Muscle layer of colon (tissue), 2 donors: ENCODE measurements around the gene ADH1C.

ENCODE experiments used
- H3K27ac ChIP-seq: one replicate; pipeline ENCODE4 v1.7.0; 2013; ENCODE audit warnings: low read depth, mild to moderate bottlenecking, low read length, moderate library complexity
- H3K27me3 ChIP-seq, 2 donors: one replicate each; pipeline ENCODE4 v1.7.0; 2013; ENCODE audit warnings: low read length in 2 of 2, mild to moderate bottlenecking in 2 of 2; ENCODE audit not compliant: insufficient read depth in 2 of 2, control insufficient read depth in 1 of 2
- H3K36me3 ChIP-seq: one replicate; pipeline ENCODE4 v1.7.0; 2013; ENCODE audit warnings: mild to moderate bottlenecking, low read length; ENCODE audit not compliant: insufficient read depth
- H3K4me1 ChIP-seq: one replicate; pipeline ENCODE4 v1.7.0; 2013; ENCODE audit warnings: mild to moderate bottlenecking, low read length; ENCODE audit not compliant: insufficient read depth
- H3K4me3 ChIP-seq, 2 donors: one replicate each; pipeline ENCODE4 v1.7.0; 2013; ENCODE audit warnings: low read length in 2 of 2, low read depth in 1 of 2, mild to moderate bottlenecking in 1 of 2, moderate library complexity in 1 of 2
- H3K9ac ChIP-seq: one replicate; pipeline ENCODE4 v1.7.0; 2013; ENCODE audit warnings: low read length
- H3K9me3 ChIP-seq: one replicate; pipeline ENCODE4 v1.7.0; 2013; ENCODE audit warnings: mild to moderate bottlenecking, low read length
- donor health status: abdominal sarcoma.
- donor health status: Adenocarcinoma of cecum.

ADH1C gene

DNA sequence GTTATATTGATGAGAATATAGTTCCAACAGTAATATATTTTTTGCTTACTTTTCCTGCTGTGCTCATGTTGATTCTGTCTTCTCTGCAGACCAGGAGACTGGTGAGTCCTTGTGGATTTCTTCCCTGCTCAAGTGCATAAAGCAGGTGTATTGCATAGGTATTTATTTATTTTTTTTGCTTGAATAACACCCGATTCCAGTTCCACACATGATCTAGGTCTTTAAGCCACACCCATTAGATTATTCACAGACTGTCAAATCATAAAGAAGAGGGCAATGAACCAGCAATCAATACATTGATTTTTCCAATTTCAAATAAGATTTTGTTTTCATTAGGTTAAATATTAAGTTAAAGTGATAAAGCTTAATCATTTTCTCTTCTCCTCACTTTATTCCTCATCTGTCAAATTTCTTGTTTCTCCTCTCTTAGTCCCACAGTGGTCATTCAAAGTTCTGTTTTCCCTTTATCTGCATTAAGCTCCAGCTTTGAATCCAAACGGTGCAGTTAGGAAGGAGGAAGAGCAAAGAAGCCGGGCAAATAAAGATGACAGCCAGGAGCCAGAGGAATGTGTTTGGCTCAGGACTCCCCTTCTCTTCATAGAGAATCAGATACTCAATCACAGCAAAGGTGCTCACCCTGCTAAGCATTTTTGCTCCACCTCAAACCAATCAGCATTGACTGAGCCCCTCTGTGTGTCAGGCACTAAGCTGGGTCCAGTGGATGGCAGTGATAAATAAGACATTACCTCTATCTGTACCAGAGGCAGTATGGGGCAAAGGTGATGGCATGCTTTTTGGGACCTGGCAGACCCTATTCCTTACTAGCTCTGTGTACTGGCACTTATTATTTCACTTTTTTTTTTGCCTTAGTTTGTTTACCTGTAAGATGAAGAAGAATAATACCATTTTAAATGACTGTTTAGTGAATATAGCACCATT lies 61.4 kb downstream of the ADH1C start, which contains the start of gene ADH1A:
Gene ADH1A, minus strand, starts transcription at position 138 of the 939 bp plus-strand sequence. Its CDS starts 71 bp downstream, at position 67.
- H3K4me3 ChIP-seq: no peak within 1 kb of the TSS

More for the DNA sequence above, 61.4 kb downstream of the ADH1C start, which contains the start of gene ADH1A:
- H3K9me3 ChIP-seq: no peaks in the 10 kb centered on the region
- H3K9ac ChIP-seq: no peak within 1 kb of the TSS
- H3K36me3 ChIP-seq: no peaks in the 10 kb centered on the region
- no peaks in the 10 kb centered on the region for H3K27me3 ChIP-seq
- no peak within 1 kb of the TSS for H3K27ac ChIP-seq
- H3K4me1 ChIP-seq: no peaks in the 10 kb centered on the region
